GM21381 (cell line): ENCODE measurements around the gene PLEKHM2.

Experiments
- ATAC-seq: cut with Tn5 transposase; IDR thresholded peaks from one replicate; pipeline ENCODE4 v1.9.1; 2021; ENCODE audit warnings: mild to moderate bottlenecking, moderate library complexity; ENCODE audit not compliant: unreplicated experiment

PLEKHM2 gene

DNA sequence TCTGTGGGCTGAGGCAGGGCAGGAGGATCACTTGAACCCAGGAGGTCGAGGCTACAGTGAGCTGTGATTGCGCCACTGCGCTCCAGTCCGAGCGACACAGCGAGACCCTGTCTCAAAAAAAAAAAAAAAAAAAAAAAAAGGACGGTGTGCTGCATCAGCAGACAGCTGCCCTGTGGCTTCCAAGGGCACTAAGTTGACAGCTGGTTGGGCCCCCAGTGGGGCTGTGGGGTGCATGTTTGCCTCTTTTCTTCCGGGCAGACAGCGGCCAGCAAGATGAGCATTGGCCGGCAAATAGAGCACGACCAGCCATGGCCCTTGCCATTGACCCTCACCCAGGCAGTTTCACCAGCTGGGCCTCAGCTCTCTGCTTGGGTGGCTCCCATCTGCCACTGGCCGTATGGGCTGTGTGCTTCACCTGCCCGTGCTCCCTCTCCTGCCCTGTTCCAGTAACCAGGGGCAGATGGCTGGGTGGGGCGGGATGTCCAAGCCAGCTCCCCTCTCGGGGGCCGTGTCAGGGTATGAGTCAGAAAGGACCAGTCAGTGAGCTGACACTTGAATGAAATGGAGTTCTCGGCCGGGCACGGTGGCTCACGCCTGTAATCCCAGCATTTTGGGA, 39.6 kb downstream of the PLEKHM2 start:
- ATAC-seq: no peak

DNA sequence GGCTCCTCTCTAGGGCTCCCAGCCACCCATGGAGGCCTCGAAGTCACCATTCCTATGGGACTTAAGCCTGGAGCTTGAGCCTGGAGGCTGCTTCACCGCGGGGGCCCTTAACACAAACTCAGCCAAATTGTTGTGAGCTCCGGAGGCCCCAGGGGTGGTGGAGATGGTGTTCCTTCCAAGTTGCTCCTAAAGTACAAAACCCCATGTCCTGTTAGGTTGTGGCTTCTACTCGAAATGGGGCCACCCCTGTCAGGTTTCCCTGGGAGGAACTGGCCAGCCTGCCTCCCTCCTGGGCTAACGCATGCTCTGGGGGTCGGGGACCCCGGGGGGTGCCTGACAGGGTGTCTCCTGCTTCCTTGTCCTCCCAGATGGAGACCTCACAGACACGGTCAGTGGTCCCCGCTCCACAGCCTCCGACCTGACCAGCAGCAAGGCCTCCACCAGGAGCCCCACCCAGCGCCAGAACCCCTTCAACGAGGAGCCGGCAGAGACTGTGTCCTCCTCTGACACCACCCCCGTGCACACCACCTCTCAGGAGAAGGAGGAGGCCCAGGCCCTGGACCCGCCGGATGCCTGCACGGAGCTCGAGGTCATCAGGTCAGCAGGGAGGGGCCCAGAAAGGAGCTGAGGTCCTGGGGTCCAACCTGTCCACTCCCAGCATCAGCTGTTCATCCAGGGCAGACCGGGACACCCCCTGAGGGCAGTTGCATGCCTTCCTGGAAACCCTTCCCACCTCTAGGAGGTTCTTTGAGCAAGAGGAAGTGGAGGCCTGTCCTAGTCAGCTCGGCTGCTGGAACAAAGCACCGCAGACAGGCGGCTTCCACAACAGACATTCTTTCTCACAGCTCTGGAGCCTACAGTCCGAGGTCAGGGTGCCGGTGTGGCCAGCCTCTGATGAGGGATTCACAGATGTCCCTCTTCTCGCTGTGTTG, 41.1 kb downstream of the PLEKHM2 start:
- ATAC-seq: no peak

DNA sequence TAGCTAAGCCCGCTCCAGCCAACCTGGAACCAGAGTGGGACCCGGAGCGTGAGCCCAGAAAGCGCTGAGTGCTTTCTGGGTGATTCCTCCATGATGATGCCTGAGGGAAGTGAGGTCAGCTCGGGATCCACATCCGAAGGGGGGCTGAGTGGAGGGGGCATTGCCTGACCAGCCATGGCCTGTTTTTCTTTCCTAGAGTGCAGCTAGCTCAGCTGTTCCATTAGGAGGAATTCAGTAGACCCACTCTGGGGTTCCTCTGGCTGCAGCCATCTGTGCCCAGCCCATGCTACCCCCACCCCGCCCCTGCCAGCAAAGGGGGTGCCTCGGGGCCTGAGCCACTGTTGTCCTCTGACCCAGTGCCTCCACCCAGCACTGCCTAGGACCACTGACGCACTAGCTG, 42.4 kb downstream of the PLEKHM2 start:
- ATAC-seq: no peak

DNA sequence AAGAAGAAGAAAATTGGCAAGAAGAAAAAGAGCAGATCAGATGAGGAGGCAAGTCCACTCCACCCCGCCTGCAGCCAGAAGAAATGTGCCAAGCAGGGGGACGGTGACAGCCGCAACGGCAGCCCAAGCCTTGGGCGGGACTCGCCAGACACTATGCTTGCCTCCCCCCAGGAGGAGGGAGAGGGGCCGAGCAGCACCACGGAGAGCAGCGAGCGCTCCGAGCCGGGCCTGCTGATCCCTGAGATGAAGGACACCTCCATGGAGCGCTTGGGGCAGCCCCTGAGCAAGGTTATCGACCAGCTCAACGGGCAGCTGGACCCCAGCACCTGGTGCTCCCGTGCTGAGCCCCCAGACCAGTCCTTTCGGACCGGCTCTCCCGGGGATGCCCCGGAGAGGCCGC, 42.9 kb downstream of the PLEKHM2 start:
- ATAC-seq: no peak

DNA sequence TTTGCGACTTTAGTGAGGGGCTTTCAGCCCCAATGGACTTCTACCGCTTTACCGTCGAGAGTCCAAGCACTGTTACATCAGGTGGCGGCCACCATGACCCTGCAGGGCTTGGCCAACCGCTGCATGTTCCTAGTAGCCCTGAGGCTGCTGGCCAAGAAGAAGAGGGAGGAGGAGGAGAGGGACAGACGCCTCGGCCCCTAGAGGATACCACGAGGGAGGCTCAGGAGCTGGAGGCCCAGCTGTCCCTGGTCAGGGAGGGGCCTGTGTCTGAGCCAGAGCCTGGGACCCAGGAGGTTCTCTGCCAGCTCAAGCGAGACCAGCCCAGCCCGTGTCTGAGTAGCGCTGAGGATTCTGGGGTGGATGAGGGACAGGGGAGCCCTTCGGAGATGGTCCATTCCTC, 43.3 kb downstream of the PLEKHM2 start:
- ATAC-seq: no peak

DNA sequence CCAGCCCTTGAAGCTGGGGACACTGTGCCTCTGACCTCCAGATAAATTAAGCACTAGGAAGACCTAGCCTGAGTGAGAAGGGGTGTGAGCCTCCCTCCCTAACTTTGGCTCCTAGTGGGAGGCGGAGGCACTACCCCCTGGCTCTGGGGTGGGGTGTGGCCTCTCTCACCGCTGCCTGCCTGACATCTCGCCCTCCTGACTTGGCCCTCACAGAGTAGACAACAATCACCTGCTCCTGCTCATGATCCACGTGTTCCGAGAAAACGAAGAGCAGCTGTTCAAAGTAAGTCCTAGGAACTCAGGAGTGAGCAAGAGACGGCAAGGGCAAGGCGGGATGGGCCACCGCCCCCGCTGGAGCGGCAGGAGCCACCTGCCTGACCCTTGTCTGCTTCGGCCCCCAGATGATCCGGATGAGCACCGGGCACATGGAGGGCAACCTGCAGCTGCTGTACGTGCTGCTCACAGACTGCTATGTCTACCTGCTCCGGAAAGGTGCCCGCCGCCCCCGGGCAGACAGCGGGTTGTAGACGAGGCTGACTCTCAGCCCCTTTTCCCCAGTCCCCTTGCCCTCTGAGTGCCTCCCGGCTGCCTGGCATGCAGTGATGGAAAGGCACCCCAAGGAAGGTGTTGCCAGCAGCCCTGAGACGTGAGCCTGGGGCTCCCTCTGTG, 43.9 kb downstream of the PLEKHM2 start:
- ATAC-seq: no peak

DNA sequence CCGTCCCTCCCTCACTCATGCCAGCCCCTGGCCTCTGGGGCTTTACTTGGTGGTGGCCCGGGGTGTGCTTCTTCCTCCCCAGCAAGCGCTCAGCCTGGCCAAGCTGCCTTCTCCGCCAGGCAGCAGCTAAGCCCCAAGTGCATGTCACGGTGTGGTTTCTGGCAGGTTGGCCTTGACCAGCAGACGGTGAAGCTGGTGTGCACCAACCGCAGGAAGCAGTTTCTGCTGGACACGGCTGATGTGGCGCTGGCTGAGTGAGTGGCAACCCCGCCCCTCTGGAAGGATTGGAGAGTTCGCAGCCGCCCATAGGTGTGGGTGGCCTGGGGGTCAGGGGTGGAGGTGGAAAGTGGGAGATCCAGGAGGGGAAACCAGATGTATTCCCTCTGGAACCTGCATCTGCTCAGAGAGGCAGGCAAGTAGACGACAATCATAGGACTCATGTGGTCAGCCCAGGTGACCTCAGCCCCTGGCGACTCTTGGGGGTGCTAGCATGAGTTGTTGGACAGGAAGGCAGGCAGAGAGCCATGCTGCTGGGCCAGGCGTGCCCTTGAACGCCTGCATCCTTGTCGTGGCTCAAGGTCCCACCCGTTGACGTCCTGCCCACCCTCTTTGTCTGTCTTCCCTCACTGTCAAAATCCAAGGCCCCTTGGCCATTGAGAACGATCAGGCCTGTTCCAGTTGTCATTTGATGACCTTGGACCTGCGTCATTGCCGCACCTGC, 45.0 kb downstream of the PLEKHM2 start:
- ATAC-seq: no peak

DNA sequence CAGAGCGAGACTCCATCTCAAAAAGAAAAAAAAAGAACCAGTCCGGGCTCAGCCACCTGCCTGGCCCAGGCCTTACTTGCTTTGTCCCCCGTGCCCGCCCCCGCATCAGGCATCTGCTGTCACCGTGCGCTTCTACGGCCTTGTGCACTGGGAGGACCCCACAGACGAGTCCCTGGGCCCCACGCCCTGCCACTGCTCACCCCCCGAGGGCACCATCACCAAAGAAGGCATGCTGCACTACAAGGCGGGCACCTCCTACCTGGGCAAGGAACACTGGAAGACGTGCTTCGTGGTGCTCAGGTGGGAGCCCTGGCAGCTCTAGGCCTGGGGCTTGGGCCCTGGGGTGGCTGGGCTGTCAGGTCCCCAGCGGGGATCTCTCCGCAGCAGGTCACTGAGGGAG, 46.3 kb downstream of the PLEKHM2 start:
- no peak for ATAC-seq

DNA sequence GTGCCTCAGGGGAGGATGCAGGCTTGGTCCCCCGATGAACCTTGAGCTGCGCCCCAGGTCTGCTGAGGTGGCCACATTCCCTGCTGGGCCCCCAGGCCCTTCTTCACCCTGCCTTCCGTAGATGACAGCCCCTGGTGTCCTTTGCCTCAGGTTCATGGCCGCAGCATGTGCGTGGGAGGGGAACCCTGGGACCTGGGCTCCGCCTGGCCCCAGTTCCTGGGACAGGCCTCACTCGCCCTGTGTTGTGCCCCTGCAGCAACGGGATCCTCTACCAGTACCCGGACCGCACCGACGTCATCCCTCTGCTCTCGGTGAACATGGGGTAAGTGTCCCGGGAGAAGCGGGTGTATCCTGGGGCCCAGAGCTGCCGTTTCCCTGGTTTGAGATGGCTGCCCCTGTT, 46.8 kb downstream of the PLEKHM2 start:
- ATAC-seq: no peak

DNA sequence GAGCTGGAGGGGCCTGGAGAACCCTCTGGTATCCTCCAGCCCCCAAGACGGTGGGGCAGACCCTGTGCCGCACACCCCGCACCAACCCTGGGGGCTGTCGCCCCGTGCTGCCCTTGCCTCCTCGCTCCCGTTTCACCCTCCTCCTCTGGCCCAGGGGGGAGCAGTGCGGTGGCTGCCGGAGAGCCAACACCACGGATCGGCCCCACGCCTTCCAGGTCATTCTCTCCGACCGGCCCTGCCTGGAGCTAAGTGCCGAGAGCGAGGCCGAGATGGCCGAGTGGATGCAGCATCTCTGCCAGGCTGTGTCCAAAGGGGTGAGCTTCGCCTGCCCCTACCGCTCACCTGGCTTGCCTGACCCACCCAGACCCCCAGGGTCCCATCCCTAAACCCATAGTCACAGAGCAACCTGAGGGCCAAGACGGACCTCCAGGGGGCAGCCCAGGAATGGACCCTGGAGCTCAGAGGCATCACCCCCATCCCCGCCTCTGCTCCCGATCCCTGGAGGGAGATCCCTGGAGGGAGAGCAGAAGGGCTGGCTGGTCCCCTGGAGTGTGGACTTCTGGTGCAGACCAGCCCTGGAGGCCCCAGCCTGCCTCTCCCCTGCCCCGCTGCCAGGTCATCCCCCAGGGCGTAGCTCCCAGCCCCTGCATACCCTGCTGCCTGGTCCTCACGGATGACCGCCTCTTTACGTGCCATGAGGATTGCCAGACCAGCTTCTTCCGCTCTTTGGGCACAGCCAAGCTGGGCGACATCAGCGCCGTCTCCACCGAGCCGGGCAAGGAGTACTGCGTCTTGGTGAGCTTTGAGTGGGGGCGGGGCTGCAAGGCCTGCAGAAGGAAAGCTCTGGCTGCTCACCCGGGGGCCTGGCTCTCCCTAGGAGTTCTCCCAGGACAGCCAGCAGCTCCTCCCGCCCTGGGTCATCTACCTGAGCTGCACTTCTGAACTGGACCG, 47.9 kb downstream of the PLEKHM2 start:
- no peak for ATAC-seq

DNA sequence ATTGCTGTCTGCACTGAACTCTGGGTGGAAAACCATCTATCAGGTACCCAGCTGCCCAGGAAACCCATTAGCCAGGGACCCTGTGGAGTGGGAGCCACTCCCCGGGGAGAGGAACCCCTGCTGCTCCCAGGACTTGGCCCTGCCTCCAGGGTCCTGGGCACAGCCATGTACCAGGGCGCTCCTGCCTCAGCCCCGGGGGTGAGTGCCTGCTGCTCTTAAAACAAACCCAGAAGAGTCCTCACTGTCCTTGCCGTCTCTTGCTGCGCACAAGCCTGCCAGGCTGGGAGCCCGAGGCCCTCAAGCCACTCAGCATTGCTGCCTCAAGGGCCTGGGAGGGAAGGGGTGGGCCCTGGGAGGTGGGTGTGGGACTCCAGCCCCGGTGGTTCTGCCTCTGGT, 48.6 kb downstream of the PLEKHM2 start:
- no peak for ATAC-seq

DNA sequence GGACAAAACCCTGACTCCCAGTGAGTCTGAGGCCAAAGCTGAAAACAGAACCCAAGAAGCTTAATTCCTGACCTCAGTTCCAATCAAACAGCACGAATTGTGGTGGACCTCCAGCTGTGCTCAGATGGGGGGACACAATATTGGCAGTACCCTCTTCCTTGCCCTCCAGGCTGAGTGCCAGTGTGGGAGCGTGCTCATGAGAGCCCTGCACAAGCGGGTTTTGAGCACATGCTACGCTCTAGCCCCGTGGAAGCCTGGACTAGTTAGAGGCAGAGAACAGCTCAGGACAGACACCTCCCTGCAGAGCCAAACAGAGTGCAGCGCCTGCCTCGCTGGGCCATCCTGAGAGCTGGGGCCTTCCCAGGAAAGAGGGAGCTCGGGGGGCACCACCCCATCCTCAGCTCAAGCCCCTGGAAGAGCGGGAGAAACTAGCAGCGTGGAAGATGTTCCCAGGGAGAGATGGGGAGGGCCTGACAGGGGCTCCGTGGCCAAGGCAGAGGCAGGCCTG, 49.2 kb downstream of the PLEKHM2 start:
- ATAC-seq: no peak

DNA sequence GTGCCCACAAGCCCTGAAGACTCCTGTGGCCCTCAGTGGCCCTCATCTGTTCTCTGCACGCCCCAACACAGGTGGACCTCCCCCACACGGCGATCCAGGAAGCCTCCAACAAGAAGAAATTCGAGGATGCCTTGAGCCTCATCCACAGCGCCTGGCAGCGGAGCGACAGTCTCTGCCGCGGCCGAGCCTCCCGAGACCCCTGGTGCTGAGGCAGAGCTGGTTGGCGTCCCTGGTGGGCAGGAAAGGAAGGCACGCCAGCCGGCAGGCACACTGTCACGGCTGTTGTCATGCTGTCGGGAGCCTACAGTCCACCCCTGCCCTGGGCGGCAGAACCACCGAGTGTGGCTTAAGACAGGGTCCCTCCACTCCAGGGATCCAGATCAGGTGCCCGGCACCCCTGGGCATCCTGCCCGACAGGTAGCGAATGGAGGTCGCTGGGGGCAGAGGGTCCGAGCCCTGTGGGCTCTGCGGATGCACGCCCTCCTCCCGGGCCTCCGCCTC, 49.7 kb downstream of the PLEKHM2 start:
- no peak for ATAC-seq

DNA sequence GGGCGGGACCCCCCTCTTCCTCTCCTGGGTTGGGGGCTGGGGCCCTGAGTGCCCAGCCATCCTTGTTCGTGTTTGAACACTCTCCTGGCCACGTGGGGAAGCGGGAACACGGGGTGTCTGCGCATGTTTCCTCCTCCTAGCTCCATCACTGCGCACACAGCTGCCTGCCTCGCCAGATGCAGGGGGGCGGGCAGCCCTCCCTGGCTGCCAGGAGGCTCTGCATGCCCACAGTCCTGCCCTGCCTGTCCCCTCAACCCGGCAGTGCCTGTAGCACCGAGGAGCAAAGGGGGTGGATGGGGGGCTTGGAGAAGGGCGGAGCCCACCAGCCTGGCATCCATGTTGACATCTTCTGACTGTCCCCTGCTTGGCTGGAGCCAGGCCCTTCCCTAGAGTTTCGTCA, 50.2 kb downstream of the PLEKHM2 start:
- ATAC-seq: no peak

DNA sequence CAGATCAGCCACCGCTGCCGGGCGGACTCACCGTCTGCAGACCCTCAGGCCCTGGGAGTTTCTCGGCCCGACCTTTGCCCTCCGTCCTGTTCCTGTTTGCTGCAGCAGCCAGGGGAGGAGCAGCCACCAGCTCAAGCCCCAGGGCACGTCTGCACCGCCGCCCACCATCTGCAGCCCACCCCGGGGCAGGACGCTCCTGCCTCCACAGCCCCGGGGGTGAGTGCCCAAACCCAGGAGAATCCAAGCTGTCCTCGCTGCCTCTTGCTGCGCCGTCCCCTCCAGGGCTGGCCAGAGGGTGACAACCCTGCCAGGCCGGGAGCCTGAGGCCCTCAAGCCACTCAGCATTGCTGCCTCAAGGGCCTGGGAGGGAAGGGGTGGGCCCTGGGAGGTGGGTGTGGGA, 50.8 kb downstream of the PLEKHM2 start:
- ATAC-seq: no peak

DNA sequence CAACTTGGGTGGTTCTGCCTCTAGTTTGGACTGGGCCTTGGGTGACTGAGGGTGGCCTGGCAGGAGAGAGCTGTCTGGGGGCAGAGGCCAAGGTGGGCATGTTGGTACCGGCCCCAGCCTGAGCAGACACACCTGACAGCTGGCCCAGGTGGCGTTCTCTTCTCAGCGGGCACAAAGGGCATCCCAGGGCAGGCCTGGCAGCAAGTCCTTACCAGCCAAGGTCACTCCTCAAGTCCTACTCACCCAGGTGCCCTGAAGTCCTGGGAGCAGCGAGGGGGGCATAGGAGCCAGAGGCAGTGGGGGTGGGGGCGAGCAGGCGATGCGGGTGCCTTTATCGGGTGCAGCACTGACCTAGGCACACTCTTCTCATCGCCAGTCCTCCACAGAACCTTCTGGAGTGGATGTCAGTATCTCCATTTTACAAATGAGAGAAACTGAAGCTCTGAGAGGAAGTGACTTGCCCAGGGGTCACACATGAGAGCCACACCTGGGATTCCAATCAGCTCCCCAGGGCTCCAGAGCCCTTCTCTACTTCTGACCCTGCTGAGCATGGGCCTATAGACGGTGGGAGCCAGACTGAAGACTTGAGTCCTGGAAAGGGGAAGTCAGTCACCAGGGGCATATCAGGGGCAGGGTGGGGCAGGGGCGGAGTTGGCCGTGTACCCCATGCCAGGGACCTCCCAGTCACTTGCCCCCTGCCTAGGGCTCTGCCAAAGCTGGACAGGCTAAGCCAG, 51.4 kb downstream of the PLEKHM2 start:
- ATAC-seq: no peak

DNA sequence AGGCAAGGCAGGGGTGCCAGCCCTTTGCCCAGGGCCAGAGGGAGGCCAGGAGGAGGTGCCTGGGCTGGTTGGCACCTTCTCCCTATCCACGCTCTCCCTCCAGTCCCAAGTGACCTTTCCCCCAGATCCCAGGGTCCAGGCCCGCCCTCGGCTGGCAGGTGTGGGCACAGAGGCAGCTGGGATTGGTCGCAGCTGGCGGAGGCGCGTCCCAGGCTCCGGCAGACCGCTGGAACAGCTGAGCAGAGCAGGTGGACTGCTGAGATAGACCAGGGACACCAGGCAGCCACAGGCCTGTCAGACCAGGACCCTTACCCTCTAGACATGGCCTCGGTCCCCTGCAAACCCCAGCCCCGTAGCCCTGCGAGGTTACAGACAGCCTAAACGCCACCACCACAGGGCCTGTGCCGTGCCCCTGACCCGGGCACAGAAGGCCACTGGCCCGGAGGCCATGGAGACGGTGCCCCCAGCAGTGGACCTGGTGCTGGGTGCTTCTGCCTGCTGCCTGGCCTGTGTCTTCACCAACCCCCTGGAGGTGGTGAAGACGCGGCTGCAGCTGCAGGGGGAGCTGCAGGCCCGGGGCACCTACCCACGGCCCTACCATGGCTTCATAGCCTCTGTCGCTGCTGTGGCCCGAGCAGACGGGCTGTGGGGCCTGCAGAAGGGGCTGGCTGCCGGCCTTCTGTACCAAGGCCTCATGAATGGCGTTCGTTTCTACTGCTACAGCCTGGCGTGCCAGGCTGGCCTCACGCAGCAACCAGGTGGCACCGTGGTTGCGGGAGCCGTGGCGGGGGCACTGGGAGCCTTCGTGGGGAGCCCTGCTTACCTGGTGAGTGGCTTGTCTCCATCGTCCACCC, 52.1 kb downstream of the PLEKHM2 start, which contains the start of gene SLC25A34:
TSS of gene SLC25A34 (plus strand) at position 221 of the 854 bp plus-strand sequence. CDS start at position 449, 228 bp downstream.
- no peak for ATAC-seq

DNA sequence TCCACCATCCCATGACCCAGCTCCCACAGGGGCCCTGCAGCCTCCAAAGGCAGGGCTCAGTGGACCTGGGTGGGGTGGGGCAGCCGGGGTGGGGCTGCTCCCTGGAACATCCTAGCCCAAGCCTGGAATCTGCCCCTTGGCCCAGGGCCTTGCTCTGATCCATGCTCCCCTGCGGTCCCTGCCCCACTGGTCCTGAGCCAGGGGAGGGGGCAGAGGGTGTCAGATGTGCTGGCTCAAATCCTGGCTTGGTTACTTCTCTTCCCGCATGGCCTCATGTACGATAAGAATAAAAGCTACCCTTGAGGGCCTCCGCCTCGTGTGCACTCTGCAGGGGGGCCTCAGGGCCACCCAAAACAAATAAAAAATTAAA, 52.8 kb downstream of the PLEKHM2 start:
- no peak for ATAC-seq
